Right lobe of liver (tissue), 6 donors: Measurements from ENCODE around the gene KCNJ6. TPM values are rescaled to one million over a fixed set of nuclear protein-coding genes. Genes with fewer than 3 reads are reported as not detected.
A peak's percentile ranks its signal among the peaks of the same experiment; 100 is the strongest.
"Not testable (repeated sequence)": the region's sequence is repeated elsewhere in the genome, so short reads cannot be mapped to it uniquely, and the experiment has no call there.

ENCODE experiments used
- ATAC-seq, 4 donors: fragments of 200-7000 bp; cut with Tn5 transposase; one replicate each; pipeline ENCODE4 v1.9.1; 2020; ENCODE audit warnings: mild to moderate bottlenecking in 4 of 4, moderate library complexity in 4 of 4
- DNase-seq, 3 donors: peaks; one replicate each; pipeline ENCODE4 v3.0.0-alpha.2; 2020
- H3K27ac ChIP-seq, 3 donors: fragments of 200-600 bp; one replicate each; pipeline ENCODE4 v1.8.0; 2022
- H3K27me3 ChIP-seq, 2 donors: fragments of 200-600 bp; one replicate each; pipeline ENCODE4 v1.8.0; 2022
- H3K36me3 ChIP-seq, 4 donors: fragments of 200-600 bp; sonication (generic) in 1 of 4; one replicate each; pipeline versions ENCODE4 v1.5.1 to v1.8.0; 2017 to 2022; ENCODE audit warnings: control low read depth in 1 of 4
- H3K4me1 ChIP-seq, 4 donors: fragments of 200-600 bp; sonication (generic) in 1 of 4; one replicate each; pipeline versions ENCODE4 v1.5.1 to v1.8.0; 2017 to 2022; ENCODE audit warnings: control low read depth in 1 of 4
- H3K4me3 ChIP-seq, 3 donors: fragments of 200-600 bp; one replicate each; pipeline ENCODE4 v1.8.0; 2022
- H3K9me3 ChIP-seq, 4 donors: fragments of 200-600 bp; sonication (generic) in 1 of 4; one replicate each; pipeline versions ENCODE4 v1.5.1 to v1.8.0; 2017 to 2022; ENCODE audit warnings: control low read depth in 1 of 4
- POLR2A ChIP-seq: fragments of 450-650 bp; IDR thresholded peaks from one replicate; pipeline ENCODE4 v1.6.1; 2017; ENCODE audit warnings: antibody characterized with exemption, mild to moderate bottlenecking
- WGBS: methylation state at CpG from one replicate; pipeline ENCODE4 v1.1.6; 2018; ENCODE audit warnings: low coverage, low lambda C conversion rate; ENCODE audit not compliant: insufficient coverage; ENCODE audit errors: missing lambda C conversion rate; 5-methylcytosine and 5-hydroxymethylcytosine counted together
- intact Hi-C, 2 donors: fragments of 100-400 bp; cut with DNase I; formaldehyde crosslinking; loops; one replicate each; pipeline versions ENCODE4 v1.11.2 to v1.14.1; 2022
- total RNA-seq, 6 experiments: library from RNA; depleted of rRNA in 2 of 6; stranded (reverse); fragments of >200 nt in 2 of 6; fragmentation: NEBNext Ultra II Directional in 3 of 6; extraction: Animal tissue kit (Norgen Biotek cat#: 25700) in 3 of 6; gene quantifications; one replicate each; pipeline versions ENCODE4 v1.1.0 to v1.2.4, GENCODE V29; 2016 to 2023
- TF ChIP-seq, protein P1 (sequence below), 4 donors: fragments of 200-600 bp in 3 of 4; fragments of 450-650 bp in 1 of 4; IDR thresholded peaks; one replicate each; pipeline versions ENCODE4 v1.5.1 to v1.8.0; 2016 to 2022; ENCODE audit warnings: antibody characterized with exemption in 4 of 4, mild to moderate bottlenecking in 2 of 4
- donor health status: DM: no; HTN: yes; CAD: no.
- donor health status: DM: no; HTN: no; CAD: no.
- donor health status: DM: no; HTN: no; CAD: no.
- donor health status: DM: no; HTN: yes; CAD: no.
- donor health status: DM: no; HTN: yes; CAD: no.

The KCNJ6 gene
- total RNA-seq, 6 experiments from 2014 or later = under 0.01 to 0.12 TPM; not detected in 4

- Histone ChIP-seq H3K36me3 (no peaks in the 10 kb centered on the region), H3K27ac (no peak overlapping the region), H3K27me3 (no peaks in the 10 kb centered on the region), H3K4me3 (no peak overlapping the region), H3K9me3 (no peaks in the 10 kb centered on the region), H3K4me1 (no peaks in the 10 kb centered on the region)
- TF ChIP-seq, protein P1, sequence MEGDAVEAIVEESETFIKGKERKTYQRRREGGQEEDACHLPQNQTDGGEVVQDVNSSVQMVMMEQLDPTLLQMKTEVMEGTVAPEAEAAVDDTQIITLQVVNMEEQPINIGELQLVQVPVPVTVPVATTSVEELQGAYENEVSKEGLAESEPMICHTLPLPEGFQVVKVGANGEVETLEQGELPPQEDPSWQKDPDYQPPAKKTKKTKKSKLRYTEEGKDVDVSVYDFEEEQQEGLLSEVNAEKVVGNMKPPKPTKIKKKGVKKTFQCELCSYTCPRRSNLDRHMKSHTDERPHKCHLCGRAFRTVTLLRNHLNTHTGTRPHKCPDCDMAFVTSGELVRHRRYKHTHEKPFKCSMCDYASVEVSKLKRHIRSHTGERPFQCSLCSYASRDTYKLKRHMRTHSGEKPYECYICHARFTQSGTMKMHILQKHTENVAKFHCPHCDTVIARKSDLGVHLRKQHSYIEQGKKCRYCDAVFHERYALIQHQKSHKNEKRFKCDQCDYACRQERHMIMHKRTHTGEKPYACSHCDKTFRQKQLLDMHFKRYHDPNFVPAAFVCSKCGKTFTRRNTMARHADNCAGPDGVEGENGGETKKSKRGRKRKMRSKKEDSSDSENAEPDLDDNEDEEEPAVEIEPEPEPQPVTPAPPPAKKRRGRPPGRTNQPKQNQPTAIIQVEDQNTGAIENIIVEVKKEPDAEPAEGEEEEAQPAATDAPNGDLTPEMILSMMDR (IDR thresholded peaks at IDR 0.05) = no peak
- TF ChIP-seq POLR2A = no peak
- intact Hi-C loops = no loop called here
- ATAC-seq (no peak), DNase-seq (no peak)
- 72% methylated on average over 6 of the region's 7 CpGs for WGBS
Measured at GRCh38 chr21:37668462-37669239, 247.6 kb downstream of the KCNJ6 start.

- Histone ChIP-seq H3K27ac (no peak overlapping the region), H3K36me3 (no peaks in the 10 kb centered on the region), H3K4me1 (no peaks in the 10 kb centered on the region), H3K27me3 (no peaks in the 10 kb centered on the region), H3K4me3 (no peak overlapping the region), H3K9me3 (no peaks in the 10 kb centered on the region)
- intact Hi-C loops = no loop called here
- peak in 1 of 4 donors; percentile 47 for ATAC-seq
- DNase-seq = no peak
- TF ChIP-seq, protein P1 (IDR thresholded peaks at IDR 0.05) = no peak
- TF ChIP-seq POLR2A = no peak
- 82% methylated on average over 4 of the region's 19 CpGs for WGBS
Measured at GRCh38 chr21:37667380-37667779, 248.9 kb downstream of the KCNJ6 start.

DNA sequence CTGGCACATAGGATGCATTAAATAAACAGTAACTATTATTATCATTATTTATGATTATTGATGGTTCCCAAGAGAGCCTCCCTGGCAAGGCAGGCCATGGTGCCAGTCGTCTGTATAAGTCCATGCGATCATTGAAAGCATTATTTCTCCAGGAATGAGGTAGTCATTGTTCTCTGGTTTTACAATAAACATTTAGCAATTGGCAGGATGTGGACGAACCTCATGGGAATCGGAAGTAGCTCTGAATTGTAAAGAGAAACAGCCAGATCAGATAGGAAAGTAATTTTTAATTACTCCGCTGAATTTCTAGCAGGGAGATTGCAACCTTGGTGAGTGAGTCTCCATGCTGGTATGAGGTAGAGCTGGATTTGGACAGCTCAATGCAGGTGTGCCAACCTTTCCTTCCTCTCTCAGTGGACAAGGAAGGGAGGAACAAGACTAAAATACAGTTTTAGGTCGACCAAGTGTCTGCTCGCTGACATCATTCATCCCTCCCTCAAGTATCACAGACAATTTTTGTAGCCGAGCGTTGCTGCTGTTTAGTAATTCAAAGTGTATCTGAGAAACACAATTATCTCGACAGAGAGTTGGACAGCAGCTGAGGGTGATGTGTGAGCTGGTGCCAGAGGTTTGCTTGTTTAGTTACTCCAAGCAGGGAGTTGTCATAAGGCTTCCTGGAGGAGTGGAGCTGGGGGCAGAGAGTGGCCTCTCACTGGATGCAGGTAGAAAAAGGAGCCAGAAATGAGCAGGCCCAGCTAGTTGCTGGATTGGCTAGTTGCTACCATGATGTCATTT, 250.8 kb downstream of the KCNJ6 start:
- H3K27ac ChIP-seq = no peak overlapping the region
- no peaks in the 10 kb centered on the region for H3K4me1 ChIP-seq
- no peaks in the 10 kb centered on the region for H3K27me3 ChIP-seq
- H3K4me3 ChIP-seq = no peak overlapping the region
- TF ChIP-seq POLR2A = no peak
- TF ChIP-seq, protein P1 (IDR thresholded peaks at IDR 0.05) = no peak
- 68% methylated on average over 9 of the region's 10 CpGs for WGBS
- peak in 1 of 4 donors; percentile 34 for ATAC-seq
- H3K9me3 ChIP-seq = no peaks in the 10 kb centered on the region
- intact Hi-C loops = no loop called here
- H3K36me3 ChIP-seq = no peaks in the 10 kb centered on the region
- DNase-seq = no peak

DNA sequence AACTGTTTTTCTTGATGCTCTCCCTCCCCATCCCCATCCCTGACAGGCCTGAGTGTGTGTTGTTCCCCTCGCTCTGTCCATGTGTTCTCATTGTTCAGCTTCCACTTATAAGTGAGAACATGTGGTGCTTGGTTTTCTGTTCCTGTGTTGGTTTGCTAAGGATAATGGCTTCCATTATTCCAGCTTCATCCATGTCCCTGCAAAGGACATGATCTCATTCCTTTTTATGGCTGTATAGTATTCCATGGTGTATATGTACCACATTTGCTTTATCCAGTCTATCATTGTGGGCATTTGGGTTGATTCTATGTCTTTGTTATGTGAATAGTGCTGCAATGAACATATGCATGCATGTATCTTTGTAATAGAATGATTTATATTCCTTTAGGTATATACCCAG, 254.0 kb downstream of the KCNJ6 start:
- peaks cover 0 to 21% (median 9%) of the 10 kb centered on the region in 4 donors for H3K4me1 ChIP-seq
- H3K27me3 ChIP-seq, H3K4me3 ChIP-seq, H3K36me3 ChIP-seq, H3K9me3 ChIP-seq, intact Hi-C loops, ATAC-seq, H3K27ac ChIP-seq, DNase-seq: not testable (repeated sequence)
- 89% methylated on average over 1 of the region's 1 CpG for WGBS

DNA sequence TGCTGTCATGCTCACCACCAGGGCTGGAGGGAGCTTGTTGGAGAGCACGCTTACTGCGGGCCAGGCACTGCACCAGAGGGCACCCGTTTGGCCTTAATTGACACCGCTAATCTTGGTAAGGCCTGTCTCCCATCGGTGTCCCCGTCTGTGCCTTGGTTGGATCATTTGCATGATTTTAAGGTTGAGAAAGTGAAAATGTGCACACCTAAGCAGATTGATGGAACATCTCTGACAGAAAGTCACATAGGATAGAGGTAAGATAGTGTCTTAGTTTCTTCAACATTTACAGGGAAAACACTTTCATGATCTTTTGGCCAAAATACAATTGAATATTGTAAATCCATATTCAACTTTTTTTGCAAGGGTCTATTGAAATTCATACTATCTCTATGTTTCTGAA, 255.5 kb downstream of the KCNJ6 start:
- Histone ChIP-seq H3K27ac (no peak overlapping the region), H3K36me3 (no peaks in the 10 kb centered on the region), H3K4me3 (no peak overlapping the region), H3K4me1 (peaks cover 0 to 21% (median 9%) of the 10 kb centered on the region in 4 donors), H3K9me3 (no peaks in the 10 kb centered on the region), H3K27me3 (no peaks in the 10 kb centered on the region)
- ATAC-seq (no peak), DNase-seq (no peak)
- WGBS = 93% methylated on average over 3 of the region's 6 CpGs
- TF ChIP-seq, protein P1 (IDR thresholded peaks at IDR 0.05) = no peak
- no peak for TF ChIP-seq POLR2A
- intact Hi-C loops = no loop called here
